GM12874 (cell line): ENCODE data around the gene SUSD3.

Source experiments
- CTCF ChIP-seq: IDR thresholded peaks from 2 replicates; pipeline ENCODE4 v1.5.1; 2011; ENCODE audit warnings: low read depth, mild to moderate bottlenecking, control low read depth, low read length, moderate library complexity; ENCODE audit not compliant: insufficient read depth

SUSD3 gene

GRCh38 chr9:93120846-93121315 is 62.4 kb downstream of the SUSD3 start:
- no peak for TF ChIP-seq CTCF

GRCh38 chr9:93121316-93122241 is 63.1 kb downstream of the SUSD3 start:
- no peak for TF ChIP-seq CTCF

DNA sequence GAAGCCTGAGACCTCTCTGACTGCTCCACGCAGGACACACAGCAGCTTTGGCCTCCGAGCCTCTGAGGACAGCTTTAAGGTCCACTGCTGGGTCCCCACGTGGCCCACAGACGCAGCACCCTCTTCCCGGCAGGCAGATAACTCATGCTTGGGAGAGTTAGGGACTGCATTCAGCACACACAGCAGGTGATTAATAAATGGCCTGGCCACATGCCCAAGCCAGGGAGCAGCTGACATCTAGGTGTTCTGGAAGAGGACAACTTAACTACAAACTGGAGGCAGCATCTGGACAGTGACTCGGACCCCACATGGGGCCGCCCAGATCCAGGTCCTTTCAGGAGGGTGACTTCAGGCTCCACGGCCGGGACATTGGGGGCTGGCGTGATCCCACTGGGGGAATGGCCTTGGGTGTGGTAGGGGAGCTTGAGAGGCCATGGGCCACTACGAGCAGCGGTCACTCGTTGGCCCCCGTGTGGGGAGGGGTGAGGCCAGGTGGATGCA is 64.3 kb downstream of the SUSD3 start:
- no peak for TF ChIP-seq CTCF

DNA sequence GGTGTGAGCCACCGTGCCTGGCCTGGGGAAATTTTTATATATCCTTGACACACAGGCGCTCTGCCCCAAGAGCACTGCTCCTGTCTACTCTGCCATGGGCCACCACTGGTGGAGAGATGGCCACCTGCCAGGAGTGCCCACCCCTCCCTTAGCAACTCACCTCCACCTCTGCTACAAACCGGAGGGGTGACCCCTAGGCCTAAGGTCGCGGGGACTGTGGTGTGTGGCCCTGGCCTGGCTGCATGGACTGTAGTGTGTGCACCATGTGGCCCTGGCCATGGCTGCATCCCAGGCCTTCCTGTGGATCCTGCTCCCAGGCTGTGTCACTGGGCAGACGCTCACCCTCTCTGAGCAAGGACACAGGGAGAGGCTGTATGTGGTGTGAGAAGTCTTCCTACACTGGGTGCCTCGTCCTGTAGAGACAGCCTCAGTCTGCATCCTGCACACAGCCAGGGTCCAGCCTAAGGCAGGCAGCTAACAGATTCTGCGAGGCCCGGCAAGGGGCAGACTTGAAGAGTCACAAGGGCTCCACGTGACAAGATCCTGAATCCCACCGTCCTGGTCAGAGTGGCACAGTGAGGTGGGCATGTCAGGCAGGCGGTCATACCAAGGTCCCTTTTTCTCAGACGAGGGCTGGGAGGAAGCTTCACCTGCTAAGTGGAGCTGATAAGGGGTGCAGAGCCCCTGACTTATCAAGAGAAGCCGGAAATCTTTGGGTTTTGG is 65.2 kb downstream of the SUSD3 start:
- no peak for TF ChIP-seq CTCF

GRCh38 chr9:93124793-93125192 is 66.3 kb downstream of the SUSD3 start:
- TF ChIP-seq CTCF: no peak

GRCh38 chr9:93125331-93125894 is 66.9 kb downstream of the SUSD3 start:
- TF ChIP-seq CTCF: no peak
